DOHH2 (cell line): ENCODE data around the gene CCDC71L.

Source experiments
- H3F3A ChIP-seq: fragments of 200-600 bp; sonication (generic), shearing (Covaris generic); 2 replicates; pipeline ENCODE4 v1.6.0; 2016; ENCODE audit warnings: antibody characterized with exemption, mild to moderate bottlenecking; ENCODE audit not compliant: control insufficient read depth, insufficient read depth
- H3K27ac ChIP-seq: fragments of 200-600 bp; sonication (generic); 2 replicates; pipeline ENCODE4 v1.5.1; 2014; ENCODE audit warnings: low read depth, mild to moderate bottlenecking, low read length, moderate library complexity
- H3K27me3 ChIP-seq: fragments of 200-600 bp; sonication (generic); 2 replicates; pipeline ENCODE4 v1.6.1; 2014; ENCODE audit warnings: mild to moderate bottlenecking, low read length, mixed read lengths; ENCODE audit not compliant: control insufficient read depth
- H3K36me3 ChIP-seq: fragments of 200-600 bp; sonication (generic); 2 replicates; pipeline ENCODE4 v1.6.1; 2014; ENCODE audit warnings: mild to moderate bottlenecking, low read length, moderate library complexity, mixed read lengths; ENCODE audit not compliant: control insufficient read depth
- H3K4me1 ChIP-seq: fragments of 200-600 bp; sonication (generic); 2 replicates; pipeline ENCODE4 v1.6.1; 2014; ENCODE audit warnings: mild to moderate bottlenecking, low read length, mixed read lengths; ENCODE audit not compliant: control insufficient read depth
- H3K4me2 ChIP-seq: fragments of 200-600 bp; sonication (generic); 2 replicates; pipeline ENCODE4 v1.6.0; 2014; ENCODE audit warnings: mild to moderate bottlenecking, low read length, moderate library complexity
- H3K4me3 ChIP-seq: fragments of 200-600 bp; sonication (generic); 2 replicates; pipeline ENCODE4 v1.5.1; 2014; ENCODE audit warnings: mild to moderate bottlenecking, low read length, mixed read lengths
- H3K79me2 ChIP-seq: fragments of 200-600 bp; sonication (generic); 2 replicates; pipeline ENCODE4 v1.6.1; 2014; ENCODE audit warnings: mild to moderate bottlenecking, low read length, mixed read lengths; ENCODE audit not compliant: control insufficient read depth
- H3K9me2 ChIP-seq: fragments of 200-600 bp; sonication (generic); replicated peaks from 2 replicates; pipeline ENCODE4 v1.6.1; 2014; ENCODE audit warnings: mild to moderate bottlenecking, low read length, mixed read lengths; ENCODE audit not compliant: control insufficient read depth
- H3K9me3 ChIP-seq: fragments of 200-600 bp; sonication (generic); 2 replicates; pipeline ENCODE4 v1.6.1; 2014; ENCODE audit warnings: antibody characterized with exemption, low read length, mixed read lengths; ENCODE audit not compliant: control insufficient read depth, insufficient read depth
- H4K20me1 ChIP-seq: fragments of 200-600 bp; sonication (generic); 2 replicates; pipeline ENCODE4 v1.6.0; 2014; ENCODE audit warnings: low read depth, mild to moderate bottlenecking, antibody characterized with exemption, low read length, moderate library complexity; ENCODE audit not compliant: control insufficient read depth, insufficient read depth
- EZH2phosphoT487 ChIP-seq: fragments of 200-600 bp; sonication (generic); IDR thresholded peaks from 2 replicates; pipeline ENCODE4 v1.6.1; 2017; ENCODE audit warnings: borderline replicate concordance, mild to moderate bottlenecking, antibody characterized with exemption, low read length, moderate library complexity, mixed read lengths
- TF ChIP-seq, protein P1 (sequence below): fragments of 200-600 bp; sonication (generic); IDR thresholded peaks from one replicate; pipeline ENCODE4 v1.5.1; 2014; ENCODE audit warnings: antibody characterized with exemption, mild to moderate bottlenecking, low read depth, low read length; ENCODE audit not compliant: poor library complexity, severe bottlenecking

The CCDC71L gene

GRCh38 chr7:106618480-106618879 is 42.5 kb downstream of the CCDC71L start:
- no peaks in the 10 kb centered on the region for H4K20me1 ChIP-seq
- no peaks in the 10 kb centered on the region for H3F3A ChIP-seq
- 0 out of 2 replicates have a peak, but pooled peaks cover 8% of the 10 kb centered on the region for H3K27me3 ChIP-seq
- no peaks in the 10 kb centered on the region for H3K4me1 ChIP-seq
- H3K9me3 ChIP-seq, result peaks cover 3% of the 10 kb centered on the region; the same call in 1 of the 2 replicates
- H3K79me2 ChIP-seq, result no peaks in the 10 kb centered on the region
- H3K9me2 ChIP-seq, result no peaks in the 10 kb centered on the region
- H3K4me3 ChIP-seq, result no peak overlapping the region
- H3K36me3 ChIP-seq, result no peaks in the 10 kb centered on the region
- no peak for TF ChIP-seq EZH2phosphoT487
- TF ChIP-seq, protein P1, sequence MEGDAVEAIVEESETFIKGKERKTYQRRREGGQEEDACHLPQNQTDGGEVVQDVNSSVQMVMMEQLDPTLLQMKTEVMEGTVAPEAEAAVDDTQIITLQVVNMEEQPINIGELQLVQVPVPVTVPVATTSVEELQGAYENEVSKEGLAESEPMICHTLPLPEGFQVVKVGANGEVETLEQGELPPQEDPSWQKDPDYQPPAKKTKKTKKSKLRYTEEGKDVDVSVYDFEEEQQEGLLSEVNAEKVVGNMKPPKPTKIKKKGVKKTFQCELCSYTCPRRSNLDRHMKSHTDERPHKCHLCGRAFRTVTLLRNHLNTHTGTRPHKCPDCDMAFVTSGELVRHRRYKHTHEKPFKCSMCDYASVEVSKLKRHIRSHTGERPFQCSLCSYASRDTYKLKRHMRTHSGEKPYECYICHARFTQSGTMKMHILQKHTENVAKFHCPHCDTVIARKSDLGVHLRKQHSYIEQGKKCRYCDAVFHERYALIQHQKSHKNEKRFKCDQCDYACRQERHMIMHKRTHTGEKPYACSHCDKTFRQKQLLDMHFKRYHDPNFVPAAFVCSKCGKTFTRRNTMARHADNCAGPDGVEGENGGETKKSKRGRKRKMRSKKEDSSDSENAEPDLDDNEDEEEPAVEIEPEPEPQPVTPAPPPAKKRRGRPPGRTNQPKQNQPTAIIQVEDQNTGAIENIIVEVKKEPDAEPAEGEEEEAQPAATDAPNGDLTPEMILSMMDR, result no peak
- H3K4me2 ChIP-seq, result no peak overlapping the region
- no peak overlapping the region for H3K27ac ChIP-seq

DNA sequence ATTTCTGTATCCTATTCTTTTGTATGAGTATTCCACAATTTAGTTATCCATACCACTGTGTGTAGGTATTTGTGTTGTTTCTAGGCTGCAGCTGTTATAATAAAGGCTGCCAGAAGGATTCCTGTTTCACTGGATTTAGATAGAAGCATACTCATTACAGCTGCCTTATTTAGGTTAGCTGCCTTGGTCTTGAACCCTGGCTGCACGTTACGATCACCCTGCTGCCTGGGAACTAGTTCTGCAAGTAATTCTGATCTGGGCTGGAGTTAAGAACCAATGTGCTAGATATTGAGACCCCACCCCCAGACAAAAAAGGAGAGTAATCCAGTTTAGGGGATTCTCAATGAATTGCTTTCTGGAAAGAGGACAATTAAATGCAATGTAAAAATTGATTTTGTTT is 43.1 kb downstream of the CCDC71L start:
- no peak overlapping the region for H3K4me3 ChIP-seq
- peaks cover 3% of the 10 kb centered on the region; the same call in 1 of the 2 replicates for H3K9me3 ChIP-seq
- H3K79me2 ChIP-seq, result no peaks in the 10 kb centered on the region
- H3K9me2 ChIP-seq, result no peaks in the 10 kb centered on the region
- no peaks in the 10 kb centered on the region for H3K36me3 ChIP-seq
- no peak overlapping the region for H3K4me2 ChIP-seq
- H3K4me1 ChIP-seq, result no peaks in the 10 kb centered on the region
- H4K20me1 ChIP-seq, result no peaks in the 10 kb centered on the region
- H3F3A ChIP-seq, result no peaks in the 10 kb centered on the region
- TF ChIP-seq, protein P1, result no peak
- no peak for TF ChIP-seq EZH2phosphoT487
- H3K27ac ChIP-seq, result no peak overlapping the region
- H3K27me3 ChIP-seq, result 0 out of 2 replicates have a peak, but pooled peaks cover 8% of the 10 kb centered on the region

DNA sequence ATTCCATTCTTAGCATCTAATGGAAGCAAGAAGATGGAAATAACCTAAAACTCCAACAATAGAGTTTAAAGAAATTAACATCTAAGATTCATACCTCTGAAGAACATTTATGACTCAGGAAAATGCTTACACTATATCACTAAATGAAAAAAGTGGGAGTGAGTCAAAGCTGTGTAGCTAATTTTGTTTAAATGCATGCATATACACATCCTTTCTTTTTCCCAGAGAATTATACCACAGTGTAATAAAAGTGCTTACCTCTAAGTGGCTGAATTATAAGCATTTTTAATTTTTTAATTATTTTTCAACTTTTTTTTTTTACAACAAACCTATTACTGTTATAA is 44.3 kb downstream of the CCDC71L start:
- H3K9me3 ChIP-seq, result no peaks in the 10 kb centered on the region
- no peaks in the 10 kb centered on the region for H3K4me1 ChIP-seq

More for the DNA sequence above, 44.3 kb downstream of the CCDC71L start:
- Histone ChIP-seq H3K4me3 (no peak overlapping the region), H3K27ac (no peak overlapping the region), H3K9me2 (no peaks in the 10 kb centered on the region), H4K20me1 (no peaks in the 10 kb centered on the region), H3K27me3 (peaks cover 14% of the 10 kb centered on the region), H3K36me3 (no peaks in the 10 kb centered on the region), H3F3A (no peaks in the 10 kb centered on the region), H3K4me2 (no peak overlapping the region), H3K79me2 (no peaks in the 10 kb centered on the region)
- TF ChIP-seq EZH2phosphoT487, result no peak
- TF ChIP-seq, protein P1, result no peak
